GM18868 (cell line): ENCODE measurements around the gene TBC1D2B.

Experiments
- ATAC-seq: cut with Tn5 transposase; IDR thresholded peaks from one replicate; pipeline ENCODE4 v1.9.1; 2021; ENCODE audit warnings: mild to moderate bottlenecking, moderate library complexity; ENCODE audit not compliant: unreplicated experiment

The TBC1D2B gene

DNA sequence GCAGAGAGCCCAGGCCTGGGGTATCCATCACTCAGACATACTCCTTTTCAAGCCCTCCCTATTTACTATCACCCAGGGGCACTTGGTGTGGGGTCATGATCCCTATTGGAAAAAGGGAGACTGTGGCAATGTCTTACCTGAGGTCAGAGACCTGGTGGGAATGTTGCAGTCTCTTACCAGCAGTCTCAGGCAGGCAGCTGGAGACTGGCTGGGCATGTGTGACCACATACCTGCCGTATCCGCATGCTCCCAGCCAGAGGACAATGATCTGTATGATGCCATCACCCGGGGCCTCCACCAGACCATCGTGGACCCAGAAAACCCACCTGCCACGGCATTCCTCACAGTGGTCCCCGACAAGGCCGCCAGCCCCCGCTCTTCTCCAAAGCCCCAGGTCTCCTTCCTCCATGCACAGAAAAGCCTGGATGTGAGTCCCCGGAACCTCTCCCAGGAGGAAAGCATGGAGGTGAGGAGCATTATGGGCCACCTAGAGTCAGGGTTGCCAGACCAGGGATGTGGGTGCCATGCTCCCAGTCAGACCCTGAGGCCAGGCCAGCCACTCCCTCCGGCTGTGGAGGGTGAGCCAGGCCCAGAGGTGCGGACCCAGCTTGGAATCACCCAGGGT lies 20.7 kb upstream of the TBC1D2B start:
- no peak for ATAC-seq

- ATAC-seq = no peak
Observed at GRCh38 chr15:78097667-78098066, 20.2 kb upstream of the TBC1D2B start.

DNA sequence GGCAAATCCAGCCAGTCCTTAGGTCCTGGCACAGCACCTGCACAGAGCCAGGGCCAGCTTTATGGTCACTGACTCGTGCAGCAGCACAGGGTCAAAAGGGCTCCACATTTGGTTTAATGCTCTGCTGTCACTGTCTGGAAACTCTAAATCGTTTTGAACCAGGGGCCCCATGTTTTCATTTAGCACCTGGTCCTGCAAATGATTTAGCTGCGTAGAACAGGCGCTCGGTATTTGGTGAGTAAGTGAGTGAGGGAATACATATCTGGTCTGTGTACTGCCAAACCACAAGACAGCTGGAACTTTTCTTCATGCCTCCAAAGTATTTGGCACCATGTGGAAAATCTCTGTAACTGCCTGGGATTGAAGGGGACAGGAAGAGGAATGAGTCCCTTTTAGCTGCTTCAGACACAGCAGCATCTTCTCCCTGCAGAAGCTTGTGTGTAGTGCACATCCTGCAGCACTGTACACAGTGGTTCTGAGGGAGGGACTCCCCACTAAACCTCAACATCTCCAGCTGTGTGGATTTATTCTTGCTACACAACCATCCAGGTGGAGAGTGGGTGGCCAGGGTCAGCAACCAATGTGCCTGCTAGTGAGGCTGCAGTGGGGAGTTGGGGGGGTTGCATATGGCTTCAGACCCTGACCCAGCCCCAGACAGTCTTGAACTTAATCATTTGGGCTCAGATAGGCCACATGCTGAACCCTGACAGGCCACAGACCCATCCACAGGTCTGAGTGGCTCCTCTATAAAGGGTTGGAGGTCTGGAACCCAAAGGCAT lies 15.9 kb upstream of the TBC1D2B start:
- no peak for ATAC-seq

- ATAC-seq = no peak
Observed at GRCh38 chr15:78092261-78093041, 14.9 kb upstream of the TBC1D2B start, which contains the start of gene SH2D7. Gene SH2D7, plus strand, starts transcription at chr15:78092561. Its CDS starts 24 bp downstream, at chr15:78092585.

- no peak for ATAC-seq
Observed at GRCh38 chr15:78090422-78091063, 13.0 kb upstream of the TBC1D2B start.

- no peak for ATAC-seq
Observed at GRCh38 chr15:78088773-78089080, 11.2 kb upstream of the TBC1D2B start.

- peak; percentile 68 for ATAC-seq
Observed at GRCh38 chr15:78087951-78088772, 10.7 kb upstream of the TBC1D2B start.

DNA sequence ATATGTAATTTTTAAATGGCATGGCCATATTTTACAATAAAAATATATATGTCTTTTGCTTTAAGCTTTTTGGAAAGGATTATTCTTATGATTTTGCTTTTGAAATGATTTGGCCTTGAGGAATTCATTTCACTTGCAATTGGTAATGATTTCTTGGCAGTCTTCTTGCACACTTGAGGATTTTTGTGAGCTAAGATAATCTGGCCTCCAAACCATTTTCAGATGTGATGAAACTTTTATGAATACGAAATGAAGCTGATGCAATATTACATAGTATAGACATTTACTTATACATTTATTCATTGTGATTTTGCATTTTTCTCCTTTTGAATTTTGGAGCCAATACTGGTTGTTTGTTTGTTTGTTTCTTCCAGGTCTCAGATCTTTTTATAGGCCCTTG lies 8.4 kb upstream of the TBC1D2B start:
- ATAC-seq = no peak

- ATAC-seq = no peak
Observed at GRCh38 chr15:78084449-78084750, 6.9 kb upstream of the TBC1D2B start.

DNA sequence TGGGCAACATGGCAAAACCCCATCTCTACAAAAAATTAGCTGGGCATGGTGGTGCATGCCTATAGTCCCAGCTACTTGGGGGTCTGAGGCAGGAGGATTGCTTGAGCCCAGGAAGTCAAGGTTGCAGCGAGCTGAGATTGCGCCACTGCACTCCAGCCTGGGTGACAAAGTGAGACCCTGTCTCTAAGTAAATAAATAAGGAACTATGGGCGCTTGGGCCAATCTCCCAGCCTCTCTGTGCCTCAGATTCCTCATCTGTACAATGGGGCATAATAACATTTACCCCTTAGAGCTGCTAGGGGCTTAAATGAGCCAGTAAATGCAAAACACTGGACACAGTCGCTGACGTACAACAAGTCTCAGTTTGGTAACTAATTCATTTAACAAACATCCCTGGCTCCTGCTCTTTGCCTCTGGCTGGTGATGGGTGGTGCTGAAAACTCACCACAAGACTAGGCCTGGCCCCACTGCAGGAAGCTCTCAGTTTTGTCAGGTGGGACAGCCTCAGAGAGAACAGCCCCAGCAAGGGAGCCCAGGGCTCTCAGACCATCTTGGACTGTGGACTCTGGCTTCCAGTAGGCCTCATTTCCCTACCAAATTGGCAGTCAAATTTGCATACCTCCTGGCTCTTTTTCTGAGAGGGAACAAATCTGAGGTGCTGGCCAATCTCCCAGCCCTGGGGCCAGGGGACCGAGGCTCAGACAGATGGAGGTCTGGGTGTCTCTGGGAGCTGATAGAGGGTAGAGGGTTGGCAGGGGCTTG lies 6.4 kb upstream of the TBC1D2B start:
- ATAC-seq = no peak

GRCh38 chr15:78083186-78083585 lies 5.7 kb upstream of the TBC1D2B start:
- no peak for ATAC-seq

- no peak for ATAC-seq
Observed at GRCh38 chr15:78082743-78083110, 5.2 kb upstream of the TBC1D2B start.

DNA sequence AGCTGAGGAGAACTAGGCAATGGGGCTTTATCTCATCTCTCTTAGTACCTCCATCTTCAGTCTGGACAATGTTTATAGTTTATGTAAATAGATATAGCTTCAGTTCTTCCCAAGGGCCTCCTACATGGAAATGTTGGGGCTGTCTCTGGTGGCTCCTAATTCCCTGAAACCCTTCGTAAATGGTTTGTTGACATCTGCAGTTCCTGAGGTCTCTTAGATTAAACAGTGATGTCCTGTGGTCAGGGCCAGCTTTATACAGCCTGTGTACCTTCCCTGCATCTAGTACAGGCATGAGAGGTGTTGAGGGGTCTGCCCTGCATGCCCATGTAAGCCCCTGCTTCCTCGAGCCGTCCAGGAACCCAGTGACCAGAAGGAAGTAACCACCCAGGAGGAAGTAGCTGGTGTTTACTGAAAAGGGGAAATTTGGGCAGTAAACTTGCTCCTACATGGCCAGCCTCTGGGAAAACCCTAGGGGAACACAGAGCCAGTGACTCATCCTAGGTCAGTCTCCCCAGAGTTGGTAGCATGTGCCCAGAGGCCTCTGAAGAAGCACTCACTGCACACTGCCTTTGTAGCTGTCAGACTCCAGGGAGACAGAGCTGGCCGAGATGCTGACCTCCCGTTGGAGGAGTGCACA lies 4.7 kb upstream of the TBC1D2B start:
- no peak for ATAC-seq

DNA sequence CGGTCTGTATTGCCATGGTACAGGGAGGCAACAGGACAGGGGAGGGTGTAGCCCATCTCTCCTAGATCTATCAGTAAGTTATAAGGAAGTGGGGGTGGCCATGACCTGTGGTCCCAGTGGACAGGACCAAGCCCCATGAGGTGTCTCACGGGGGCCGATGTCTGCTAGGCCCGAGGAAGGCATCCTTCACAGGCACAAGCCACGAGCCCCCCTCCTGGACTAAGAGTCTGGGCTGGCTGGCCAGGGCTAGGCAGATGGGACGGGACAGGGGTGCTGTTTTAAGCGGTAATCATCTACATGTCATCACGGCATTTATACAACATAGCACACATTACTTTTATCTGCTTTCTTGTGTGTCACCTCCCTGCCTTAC lies 2.6 kb upstream of the TBC1D2B start:
- ATAC-seq = no peak

- ATAC-seq = no peak
Observed at GRCh38 chr15:78079298-78080087, 2.0 kb upstream of the TBC1D2B start.

- ATAC-seq = peak; percentile 13
Observed at GRCh38 chr15:78077871-78078210, 330 bp upstream of the TBC1D2B start.

DNA sequence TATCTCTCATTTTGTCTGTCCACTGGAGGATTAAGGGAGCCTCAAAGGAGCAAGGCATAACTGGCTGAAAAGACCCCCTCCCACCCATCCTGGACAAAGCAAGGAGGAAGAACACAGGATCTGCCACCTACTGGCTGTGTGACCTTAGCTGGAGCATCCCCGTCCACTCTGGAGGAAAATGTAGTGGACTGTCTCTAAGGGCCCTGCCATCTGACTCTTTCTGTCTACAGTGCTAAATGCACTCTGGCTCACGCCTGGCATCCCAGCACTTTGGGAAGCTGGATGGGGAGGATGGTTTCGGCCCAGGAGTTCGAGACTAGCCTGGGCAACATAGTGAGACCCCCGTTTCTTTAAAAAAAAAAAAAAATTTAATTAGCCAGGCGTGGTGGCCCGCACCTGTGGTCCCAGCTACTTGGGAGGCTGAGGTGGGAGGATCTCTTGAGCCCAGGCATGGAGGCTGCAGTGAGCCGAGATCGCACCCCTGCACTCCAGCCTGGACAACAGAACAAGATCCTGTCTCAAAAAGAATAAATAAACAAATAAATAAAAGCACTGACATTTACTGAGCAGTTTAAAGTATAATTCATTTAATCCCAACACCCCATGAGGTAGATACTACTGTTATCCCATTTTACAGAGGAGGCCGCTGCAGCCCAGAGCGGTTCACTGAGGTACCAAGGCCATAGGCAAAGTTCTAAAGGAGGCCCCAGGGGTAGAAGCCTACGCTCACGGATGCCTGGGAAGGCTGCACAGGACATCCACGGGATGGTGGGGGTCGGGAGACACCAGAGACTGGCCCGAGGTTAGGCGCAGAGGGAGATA lies 1.1 kb downstream of the TBC1D2B start:
- ATAC-seq = no peak
